GM12874 (cell line): ENCODE results near the gene LAGE3.

Source experiments
- TF ChIP-seq, protein P1 (sequence below): IDR thresholded peaks from 2 replicates; pipeline ENCODE4 v1.5.1; 2011; ENCODE audit warnings: low read depth, mild to moderate bottlenecking, control low read depth, low read length, moderate library complexity; ENCODE audit not compliant: insufficient read depth

The LAGE3 gene

DNA sequence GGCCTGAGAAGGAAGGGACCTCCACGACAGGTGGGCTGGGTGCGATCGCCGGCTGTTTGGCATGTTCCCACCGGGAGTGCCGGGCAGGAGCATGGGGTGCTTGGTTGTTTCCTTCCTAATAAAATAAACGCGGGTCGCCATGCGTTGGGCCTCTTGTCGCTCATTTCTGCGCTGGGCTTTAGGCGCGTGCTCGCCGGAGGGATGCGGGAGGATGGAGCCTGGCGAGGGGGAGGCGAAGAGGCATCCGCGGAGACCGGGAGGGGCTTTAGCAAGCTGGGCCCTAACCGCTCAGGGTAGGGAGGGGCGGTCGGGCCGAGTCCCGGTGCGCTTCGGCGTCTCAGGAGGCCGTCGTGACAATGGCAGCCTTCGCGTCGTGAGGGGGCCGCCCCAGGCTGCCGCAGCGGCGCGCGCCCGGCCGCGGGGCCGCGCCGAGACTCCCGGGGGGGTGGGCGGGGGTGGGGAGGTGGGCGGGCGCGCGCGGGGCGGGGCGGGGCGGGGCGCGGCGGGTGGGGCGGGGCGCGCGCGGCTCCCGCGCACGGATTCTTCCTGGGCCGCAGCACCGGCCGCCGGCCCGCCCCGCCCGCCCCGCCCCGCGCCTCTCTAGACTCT lies 42.6 kb downstream of the LAGE3 start:
- TF ChIP-seq, protein P1, sequence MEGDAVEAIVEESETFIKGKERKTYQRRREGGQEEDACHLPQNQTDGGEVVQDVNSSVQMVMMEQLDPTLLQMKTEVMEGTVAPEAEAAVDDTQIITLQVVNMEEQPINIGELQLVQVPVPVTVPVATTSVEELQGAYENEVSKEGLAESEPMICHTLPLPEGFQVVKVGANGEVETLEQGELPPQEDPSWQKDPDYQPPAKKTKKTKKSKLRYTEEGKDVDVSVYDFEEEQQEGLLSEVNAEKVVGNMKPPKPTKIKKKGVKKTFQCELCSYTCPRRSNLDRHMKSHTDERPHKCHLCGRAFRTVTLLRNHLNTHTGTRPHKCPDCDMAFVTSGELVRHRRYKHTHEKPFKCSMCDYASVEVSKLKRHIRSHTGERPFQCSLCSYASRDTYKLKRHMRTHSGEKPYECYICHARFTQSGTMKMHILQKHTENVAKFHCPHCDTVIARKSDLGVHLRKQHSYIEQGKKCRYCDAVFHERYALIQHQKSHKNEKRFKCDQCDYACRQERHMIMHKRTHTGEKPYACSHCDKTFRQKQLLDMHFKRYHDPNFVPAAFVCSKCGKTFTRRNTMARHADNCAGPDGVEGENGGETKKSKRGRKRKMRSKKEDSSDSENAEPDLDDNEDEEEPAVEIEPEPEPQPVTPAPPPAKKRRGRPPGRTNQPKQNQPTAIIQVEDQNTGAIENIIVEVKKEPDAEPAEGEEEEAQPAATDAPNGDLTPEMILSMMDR, result no peak

DNA sequence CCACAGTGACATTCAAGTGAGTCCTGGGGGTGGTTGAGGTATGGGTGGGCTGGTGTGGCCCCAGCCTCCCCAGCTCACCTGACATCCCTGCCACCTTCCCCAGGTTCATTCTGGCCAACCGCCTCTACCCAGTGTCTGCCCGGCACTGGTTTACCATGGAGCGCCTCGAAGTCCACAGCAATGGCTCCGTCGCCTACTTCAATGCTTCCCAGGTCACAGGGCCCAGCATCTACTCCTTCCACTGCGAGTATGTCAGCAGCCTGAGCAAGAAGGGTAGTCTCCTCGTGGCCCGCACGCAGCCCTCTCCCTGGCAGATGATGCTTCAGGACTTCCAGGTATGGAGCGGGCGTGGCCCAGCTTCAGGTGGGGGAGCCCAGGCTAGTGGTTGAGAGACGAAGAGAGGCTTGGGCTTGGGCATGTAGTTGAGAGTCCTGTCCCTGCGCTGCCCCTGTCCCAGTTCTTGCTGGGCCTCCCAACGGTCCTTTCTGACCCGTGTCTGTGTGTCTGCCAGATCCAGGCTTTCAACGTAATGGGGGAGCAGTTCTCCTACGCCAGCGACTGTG lies 43.8 kb downstream of the LAGE3 start:
- TF ChIP-seq, protein P1, result no peak

DNA sequence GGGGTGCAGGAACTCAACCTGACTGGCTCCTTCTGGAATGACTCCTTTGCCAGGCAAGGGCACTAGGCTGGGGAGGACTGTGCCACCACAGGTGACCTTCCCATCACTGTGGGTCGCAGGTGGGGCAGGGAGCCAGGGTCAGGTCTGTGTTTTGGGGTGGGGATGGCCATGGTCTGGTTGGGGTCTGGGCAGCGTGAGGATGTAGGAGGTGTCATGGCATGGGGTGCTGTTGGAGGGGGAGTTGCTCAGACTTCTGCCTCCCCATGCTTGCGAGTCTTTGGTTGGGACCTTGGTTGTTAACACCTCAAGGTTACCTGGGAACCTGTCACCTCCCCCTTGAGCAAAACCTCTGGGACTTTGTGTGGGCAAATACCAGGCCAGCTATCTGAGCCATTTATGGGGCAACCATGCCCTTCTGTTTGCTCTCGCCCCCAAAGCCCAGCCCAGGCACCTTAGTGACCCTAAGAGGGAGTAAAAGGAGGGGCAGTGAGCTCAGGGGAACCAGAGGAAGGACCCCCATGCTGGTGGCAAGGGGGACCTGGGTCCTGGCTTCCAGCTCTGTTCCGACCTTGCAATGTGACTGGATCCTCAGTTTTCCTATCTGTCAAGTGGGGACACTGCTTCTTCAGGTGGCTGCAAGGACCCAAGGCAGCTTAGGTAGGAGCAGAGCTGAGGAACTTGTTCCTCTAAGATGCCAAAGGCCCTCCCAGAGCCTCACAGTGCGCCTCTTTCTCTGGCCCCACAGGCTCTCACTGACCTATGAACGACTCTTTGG lies 44.5 kb downstream of the LAGE3 start:
- TF ChIP-seq, protein P1, result no peak

DNA sequence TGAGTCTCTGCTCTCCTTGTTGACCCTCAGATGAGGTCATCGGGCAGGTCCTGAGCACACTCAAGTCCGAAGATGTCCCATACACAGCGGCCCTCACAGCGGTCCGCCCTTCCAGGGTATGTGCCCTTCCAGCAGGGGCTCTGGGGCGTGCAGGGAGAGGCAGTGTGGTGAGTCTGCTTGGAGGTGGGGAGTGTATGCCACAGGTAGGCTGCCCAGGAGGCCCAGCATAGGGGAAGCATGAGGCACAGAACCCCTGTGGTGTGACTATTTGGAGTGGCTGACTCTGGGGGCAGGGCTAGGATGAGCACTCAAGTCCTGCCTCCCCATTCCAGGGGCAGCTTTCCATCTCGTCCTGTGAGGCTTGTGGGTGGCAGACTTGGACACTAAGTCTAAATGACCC lies 45.5 kb downstream of the LAGE3 start:
- TF ChIP-seq, protein P1, result no peak

DNA sequence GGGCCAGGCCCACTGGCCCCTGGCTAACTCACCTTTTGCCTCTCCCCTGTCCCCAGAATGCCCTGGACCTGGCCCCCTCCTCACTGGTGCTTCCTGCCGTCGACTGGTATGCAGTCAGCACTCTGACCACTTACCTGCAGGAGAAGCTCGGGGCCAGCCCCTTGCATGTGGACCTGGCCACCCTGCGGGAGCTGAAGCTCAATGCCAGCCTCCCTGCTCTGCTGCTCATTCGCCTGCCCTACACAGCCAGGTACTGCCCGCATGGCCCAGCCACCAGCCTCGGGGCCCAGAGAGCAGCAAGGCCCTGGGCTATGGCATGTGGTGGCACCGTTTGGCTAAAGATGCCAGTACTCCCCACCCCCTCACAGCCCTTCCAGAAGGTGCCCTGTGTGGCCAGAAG lies 46.9 kb downstream of the LAGE3 start:
- TF ChIP-seq, protein P1, result no peak

DNA sequence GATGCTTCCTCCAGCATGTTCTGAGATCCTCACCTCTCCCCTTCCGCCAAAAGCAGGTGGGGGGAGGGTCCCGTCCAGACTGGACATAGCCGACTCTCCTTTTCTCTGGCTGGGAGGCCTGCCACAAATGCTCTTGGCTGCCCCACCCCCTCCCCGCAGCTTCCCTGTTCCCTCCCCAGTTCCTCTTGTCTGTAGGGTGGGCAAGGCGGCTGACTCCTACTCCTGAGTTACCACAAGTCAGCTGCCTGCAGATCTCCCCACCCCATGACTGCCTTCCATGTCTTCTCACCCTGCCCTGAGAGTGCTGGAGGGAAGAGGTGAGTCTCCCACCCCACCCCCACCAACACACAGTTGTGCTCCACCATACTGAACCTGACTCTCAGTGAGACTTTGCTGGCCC lies 47.7 kb downstream of the LAGE3 start:
- TF ChIP-seq, protein P1, result no peak

DNA sequence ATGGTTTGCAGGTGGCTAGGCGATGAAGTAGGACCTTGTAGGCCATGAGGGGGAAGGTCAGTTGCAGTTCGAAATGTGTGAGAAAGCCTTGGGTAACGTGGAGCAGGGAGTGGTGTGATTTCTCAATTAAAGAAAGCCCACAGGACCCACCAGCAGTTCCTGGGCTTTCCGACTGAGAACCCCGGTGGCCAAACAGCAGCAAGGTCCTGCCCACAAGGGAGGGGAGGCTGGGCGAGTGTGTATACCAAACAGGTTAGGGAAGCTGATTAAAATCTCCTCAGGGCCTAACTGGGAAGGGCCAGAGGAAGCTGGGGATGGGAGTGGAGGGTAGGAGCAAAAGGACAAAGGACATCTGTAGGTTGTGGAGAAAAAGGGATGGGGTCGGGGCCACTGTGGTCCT lies 48.2 kb downstream of the LAGE3 start:
- TF ChIP-seq, protein P1, result no peak
